ENCODE data around the gene LSM10.

LSM10 gene

DNA sequence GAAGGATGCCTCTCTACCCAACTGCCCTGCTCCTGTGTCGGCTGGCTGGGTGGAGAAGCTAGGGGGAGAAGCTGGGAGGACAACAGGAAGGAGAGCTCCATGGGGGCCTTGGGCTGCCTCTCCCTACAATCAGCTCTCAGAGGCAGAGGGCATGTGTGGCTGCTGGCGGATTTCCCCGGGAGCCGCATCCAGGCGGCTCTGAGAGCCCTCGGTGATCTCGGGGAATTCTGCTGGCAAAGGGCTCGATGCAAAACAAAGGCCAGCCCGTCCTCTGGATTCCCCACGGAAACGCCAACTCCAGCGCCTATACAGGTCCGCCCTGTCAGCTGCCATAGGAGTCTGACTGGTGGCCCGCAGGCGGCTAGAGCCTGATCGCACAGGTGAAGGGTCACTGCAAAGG lies 47.9 kb downstream of the LSM10 start:
- no peak for DNase-seq

- DNase-seq: no peak
These were observed 48.5 kb downstream of the LSM10 start for GRCh38 chr1:36349241-36349671.

DNA sequence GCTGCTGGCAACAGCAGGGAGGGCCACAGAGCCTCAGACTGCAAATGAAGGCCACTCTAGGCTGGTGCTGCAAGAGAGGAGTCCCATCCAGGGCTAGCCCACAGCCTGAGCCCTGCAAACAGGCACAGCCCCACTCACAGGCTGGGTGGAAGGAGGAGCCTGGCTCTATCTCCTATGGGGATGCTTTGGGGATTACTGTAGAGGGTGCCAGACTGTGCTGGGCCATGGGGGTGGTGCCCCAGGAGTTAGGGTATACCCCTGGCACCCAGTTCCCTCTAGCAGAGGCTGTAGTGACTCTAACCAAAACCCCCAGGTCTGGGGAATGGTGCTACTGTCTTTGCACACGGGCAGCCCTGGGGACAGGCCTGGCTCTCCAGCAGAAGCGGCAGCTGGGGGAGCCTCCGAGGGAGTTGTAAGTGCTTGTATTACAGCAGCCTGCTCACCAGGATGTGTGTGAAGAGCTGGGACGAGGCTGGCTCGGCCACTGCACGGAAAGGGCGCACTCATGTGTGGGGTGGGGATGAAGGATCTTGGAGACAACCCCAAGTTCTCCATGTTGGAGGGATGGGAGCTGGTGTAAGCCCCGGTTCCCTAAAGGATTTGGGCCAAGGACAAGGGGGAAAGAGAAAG lies 50.9 kb downstream of the LSM10 start:
- DNase-seq: no peak

GRCh38 chr1:36345353-36345752 lies 52.4 kb downstream of the LSM10 start:
- DNase-seq: no peak

- no peak for DNase-seq
These were observed 53.4 kb downstream of the LSM10 start for GRCh38 chr1:36344395-36344680.

DNA sequence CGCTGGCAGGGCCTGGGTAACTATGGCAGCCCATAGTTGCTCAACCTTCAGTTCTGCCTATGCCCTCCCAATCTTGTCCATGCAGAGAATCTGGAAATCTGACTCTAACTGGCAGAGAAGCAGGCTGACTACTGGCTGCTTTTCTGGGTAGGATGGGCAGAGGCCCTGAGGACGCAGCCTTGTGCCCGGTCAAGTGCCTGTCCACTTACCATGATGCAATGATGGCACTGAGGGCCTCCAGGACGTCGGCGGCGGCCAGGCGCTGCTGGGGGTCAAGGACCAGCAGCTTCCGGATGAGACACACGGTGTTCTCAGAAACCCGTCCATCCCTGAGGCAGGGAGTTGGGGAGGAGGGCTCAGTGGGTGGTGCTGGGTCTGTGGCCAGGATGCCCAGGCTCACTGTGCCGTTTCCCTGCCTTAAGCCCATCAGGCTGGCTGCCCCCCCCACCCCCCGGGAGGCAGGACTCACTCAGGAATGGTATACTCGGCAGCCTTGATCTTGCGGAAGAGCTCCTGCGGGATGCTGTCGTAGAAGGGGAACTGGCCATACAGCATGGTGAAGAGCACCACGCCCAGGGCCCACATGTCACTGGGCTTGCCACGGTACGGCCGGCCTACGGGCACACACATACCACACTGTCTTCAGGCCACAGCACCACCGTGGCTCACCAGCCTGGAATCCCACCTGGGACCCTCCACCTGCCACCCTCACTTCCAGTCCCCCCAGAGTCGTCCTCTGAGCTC lies 53.9 kb downstream of the LSM10 start:
- no peak for DNase-seq
